ENCODE measurements around the gene C16orf74. TPM values are rescaled to one million over a fixed set of nuclear protein-coding genes. Genes with fewer than 3 reads are reported as not detected.

C16orf74 gene
- total RNA-seq, 2 experiments from 2014 or later: 0.34 TPM; not detected in 1

DNA sequence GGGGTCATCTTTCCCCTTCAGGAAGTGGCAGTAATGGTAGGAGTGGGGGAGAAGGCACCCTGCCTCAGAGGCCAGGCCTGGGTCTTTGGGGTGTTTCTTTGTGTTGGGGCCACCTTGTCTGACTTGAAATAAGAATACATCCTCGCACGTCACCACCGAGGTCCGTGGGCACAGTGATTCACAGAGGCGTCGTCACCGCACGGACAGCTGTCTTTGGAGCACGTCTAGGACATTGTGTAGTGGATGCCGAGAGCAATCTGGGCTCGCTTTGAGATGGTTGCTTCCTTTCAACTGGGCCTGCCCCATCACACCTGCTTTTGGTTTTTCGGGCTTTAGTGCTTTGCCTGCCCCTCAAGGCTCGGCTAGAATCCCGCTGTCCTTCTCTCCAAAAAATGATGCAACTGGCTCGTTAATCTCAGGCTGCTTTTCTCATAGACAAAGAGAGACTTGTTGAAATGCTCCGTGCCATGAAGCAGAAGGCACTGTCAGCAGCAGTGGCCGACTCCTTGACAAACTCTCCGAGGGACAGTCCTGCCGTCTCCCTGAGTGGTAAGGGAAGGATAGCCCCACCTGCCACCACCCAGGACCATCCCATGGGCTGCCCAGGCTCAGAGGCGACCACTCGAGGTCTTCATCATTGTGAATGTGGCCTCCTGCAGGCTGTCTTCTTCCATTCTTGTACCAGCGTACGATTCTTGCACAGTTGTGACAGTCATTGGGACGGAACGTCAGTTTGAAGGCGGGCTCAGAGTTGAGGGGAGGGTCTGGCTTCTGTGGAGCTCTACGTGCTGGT is 86.1 kb downstream of the C16orf74 start:
- ChIA-PET POLR2A (interaction anchor here (0.5 kb wide), 1 partner anchor 79 kb away, joined by 5 read pairs; no protein-coding TSS in a partner anchor), CTCF (no interaction called here)

- CTCF ChIA-PET: no interaction called here
- POLR2A ChIA-PET: no interaction called here
These were observed 87.0 kb downstream of the C16orf74 start for GRCh38 chr16:85663891-85664321.

DNA sequence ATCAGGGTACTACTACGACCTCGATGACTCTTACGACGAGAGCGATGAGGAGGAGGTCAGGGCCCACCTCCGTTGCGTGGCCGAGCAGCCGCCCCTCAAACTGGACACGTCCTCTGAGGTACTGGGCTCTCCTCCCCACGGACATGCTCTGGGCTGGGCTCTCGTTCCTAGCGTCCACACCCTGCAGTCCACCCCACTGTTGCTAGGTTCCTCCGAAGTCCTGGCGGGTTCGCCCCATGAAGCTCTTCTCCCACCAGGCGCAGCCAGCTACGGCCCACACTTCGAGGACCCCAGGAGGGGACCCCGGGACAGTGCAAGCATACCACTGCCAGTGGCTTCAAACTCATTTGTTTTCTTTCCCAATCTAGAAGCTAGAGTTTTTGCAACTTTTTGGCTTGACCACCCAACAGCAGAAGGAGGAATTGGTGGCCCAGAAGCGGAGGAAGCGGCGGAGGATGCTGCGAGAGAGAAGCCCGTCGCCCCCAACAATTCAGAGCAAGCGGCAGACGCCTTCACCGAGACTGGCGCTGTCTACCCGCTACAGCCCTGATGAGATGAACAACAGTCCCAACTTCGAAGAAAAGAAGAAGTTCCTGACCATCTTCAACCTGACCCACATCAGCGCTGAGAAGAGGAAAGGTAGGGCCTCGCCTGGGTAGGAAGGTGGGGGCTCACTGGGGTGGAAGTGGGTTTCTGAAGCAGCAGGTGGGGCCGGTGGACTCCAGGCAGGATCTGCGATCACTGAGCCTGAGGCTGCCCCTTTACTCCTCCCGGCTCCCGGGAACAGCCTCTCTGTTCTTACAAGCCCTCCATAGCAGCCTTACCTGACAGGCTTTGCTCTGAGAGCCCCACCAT is 87.7 kb downstream of the C16orf74 start:
- CTCF ChIA-PET: interaction anchor here (0.6 kb wide), 1 partner anchor 8 kb away, joined by 3 read pairs; no protein-coding TSS in a partner anchor

DNA sequence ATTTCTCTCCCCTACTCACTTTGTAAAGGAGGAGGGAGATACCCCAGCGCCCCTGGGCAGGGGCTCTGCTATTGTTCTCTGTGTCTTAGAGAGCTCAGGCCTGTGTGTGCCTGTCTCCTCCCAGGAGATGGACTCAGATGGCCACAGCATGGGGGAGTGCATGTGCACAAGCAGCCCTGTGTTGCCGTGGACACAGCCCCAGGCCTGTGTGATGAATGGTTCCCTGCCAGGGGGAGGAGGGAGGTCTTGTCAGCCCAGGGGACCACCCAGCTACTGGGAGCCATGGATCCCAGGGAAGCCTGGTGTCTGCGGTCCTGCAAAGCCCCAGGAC is 88.4 kb downstream of the C16orf74 start:
- POLR2A ChIA-PET: no interaction called here

More for the DNA sequence above, 87.7 kb downstream of the C16orf74 start:
- POLR2A ChIA-PET: no interaction called here

GRCh38 chr16:85661740-85662481 is 89.0 kb downstream of the C16orf74 start:
- CTCF ChIA-PET: interaction anchor here (1.9 kb wide), 1 partner anchor 56 kb away, joined by 8 read pairs; no protein-coding TSS in a partner anchor
- POLR2A ChIA-PET: no interaction called here

More for the DNA sequence above, 88.4 kb downstream of the C16orf74 start:
- CTCF ChIA-PET: interaction anchor here (0.6 kb wide), 1 partner anchor 9 kb away, joined by 3 read pairs; no protein-coding TSS in a partner anchor

GRCh38 chr16:85660843-85661739 is 89.8 kb downstream of the C16orf74 start:
- POLR2A ChIA-PET: no interaction called here
- CTCF ChIA-PET: interaction anchor here (0.7 to 2.6 kb wide), 3 partner anchors 34 to 56 kb away, joined by 3 to 10 read pairs (median 8); no protein-coding TSS in a partner anchor

DNA sequence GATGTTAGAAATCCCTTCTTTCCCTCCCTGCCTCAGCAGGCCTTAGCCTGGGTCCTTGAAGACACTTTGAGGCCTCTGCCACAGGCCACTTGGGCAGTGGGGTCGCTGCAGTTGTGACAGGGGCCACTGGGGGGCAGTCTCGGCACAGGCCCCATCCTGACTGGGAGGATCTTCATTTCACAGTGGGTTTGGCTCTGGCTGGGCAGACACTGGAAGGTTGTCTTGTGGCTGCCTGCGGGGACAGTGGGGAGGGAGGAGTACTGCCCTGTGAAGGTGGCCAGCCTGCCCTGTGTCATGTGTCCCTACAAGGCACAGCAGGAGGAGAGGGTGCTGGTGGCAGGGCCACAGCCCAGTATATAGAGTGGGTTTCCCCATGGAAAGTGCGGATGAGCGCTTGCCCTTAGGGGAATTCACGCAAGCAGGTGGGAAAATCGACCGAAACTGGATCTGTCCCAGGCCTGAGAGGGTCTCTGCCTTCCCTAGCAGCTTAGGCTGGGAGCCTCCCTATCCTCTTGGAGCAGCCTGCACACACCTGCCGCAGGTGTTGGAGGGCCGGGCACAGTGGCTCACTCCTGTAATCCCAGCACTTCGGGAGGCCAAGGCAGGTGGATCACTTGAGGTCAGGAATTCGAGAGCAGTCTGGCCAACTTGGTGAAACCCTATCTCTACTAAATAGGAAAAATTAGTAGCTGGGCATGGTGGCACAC is 90.9 kb downstream of the C16orf74 start:
- ChIA-PET POLR2A (no interaction called here), CTCF (interaction anchor here (0.7 to 2.6 kb wide), 11 partner anchors 8 to 235 kb away, joined by 3 to 10 read pairs (median 4); no protein-coding TSS in a partner anchor)

GRCh38 chr16:85659336-85659735 is 91.6 kb downstream of the C16orf74 start:
- CTCF ChIA-PET: interaction anchor here (0.8 to 2.6 kb wide), 11 partner anchors 9 to 239 kb away, joined by 3 to 10 read pairs (median 4); no protein-coding TSS in a partner anchor

GRCh38 chr16:85658504-85659326 is 92.2 kb downstream of the C16orf74 start:
- ChIA-PET CTCF (interaction anchor here (0.6 to 2.6 kb wide), 12 partner anchors 10 to 347 kb away, joined by 3 to 10 read pairs (median 4); no protein-coding TSS in a partner anchor), POLR2A (no interaction called here)

More at GRCh38 chr16:85659336-85659735, 91.6 kb downstream of the C16orf74 start:
- POLR2A ChIA-PET: no interaction called here

- ChIA-PET CTCF (interaction anchor here (0.8 to 1.9 kb wide), 3 partner anchors 9 to 238 kb away, joined by 3 to 7 read pairs (median 4); no protein-coding TSS in a partner anchor), POLR2A (no interaction called here)
These were observed 92.9 kb downstream of the C16orf74 start for GRCh38 chr16:85657996-85658395.

Other genes with a start within 250 kb of the C16orf74 start
- gene GSE1, start 137.8 kb downstream of the C16orf74 start, total RNA-seq: 10 to 100 TPM; 29.6 to 30.0 TPM
- 10 to 100 TPM; 75.6 to 79.0 TPM for gene GINS2, start 62.1 kb downstream of the C16orf74 start, total RNA-seq
- gene EMC8, start 48.4 kb upstream of the C16orf74 start, total RNA-seq: 10 to 100 TPM; 47.3 to 50.7 TPM
- gene COX4I1, start 48.6 kb upstream of the C16orf74 start, total RNA-seq: 100 to 1,000 TPM; 451 to 479 TPM
- 10 to 100 TPM; 60.3 to 61.3 TPM for gene IRF8, start 148.1 kb upstream of the C16orf74 start, total RNA-seq

Data from activated CD8-positive, alpha-beta memory T cell treated with anti-CD3 and anti-CD28 coated beads for 36 hours (primary cell).